ENCODE results near the gene SLX4IP. TPM values are rescaled to one million over a fixed set of nuclear protein-coding genes. Genes with fewer than 3 reads are reported as not detected.

SLX4IP gene
- total and polyA plus RNA-seq, 2 donors (not counting 1 experiment from before 2014, with no cell fraction given): 1.9 to 8.1 TPM

DNA sequence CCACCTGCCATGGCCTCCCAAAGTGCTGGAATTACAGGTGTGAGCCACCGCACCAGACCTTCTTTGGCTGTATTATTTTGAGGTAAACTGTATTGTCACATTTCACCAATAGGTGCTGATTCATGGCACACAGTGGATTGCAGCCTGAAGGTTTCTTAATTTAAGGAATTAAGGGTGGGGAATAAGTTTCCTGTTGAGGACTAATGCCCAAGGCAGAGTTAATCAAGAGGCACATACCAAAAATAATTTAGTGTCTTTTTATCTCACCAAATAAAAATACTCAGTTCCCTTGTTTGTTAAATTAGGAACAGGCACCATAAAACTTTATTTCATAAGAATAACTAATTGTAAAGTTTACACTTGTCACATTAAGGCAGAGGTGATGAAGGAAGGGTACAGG is 103.7 kb downstream of the SLX4IP start:
- peaks cover 7% of the 10 kb centered on the region for H3K4me1 ChIP-seq (ENCODE audit: control insufficient read depth, extremely low read depth, insufficient read depth, low read length)
- H3K79me2 ChIP-seq (ENCODE audit: control insufficient read depth, insufficient read depth, low read length): no peaks in the 10 kb centered on the region
- no peak overlapping the region for H3K9ac ChIP-seq (ENCODE audit: insufficient read depth, low read length)
- H2AFZ ChIP-seq (ENCODE audit: low read length): no peak overlapping the region
- no peak overlapping the region for H3K27ac ChIP-seq (ENCODE audit: insufficient read depth, low read length)
- DNase-seq (ENCODE audit: low read depth in 2 of 2): no peak
- no peak for TF ChIP-seq CTCF (conservative IDR thresholded peaks at IDR 0.05 in 1 of 2, IDR thresholded peaks at IDR 0.05 in 1 of 2; ENCODE audit: low read depth in 1 of 2, low read length in 2 of 2)
- H4K20me1 ChIP-seq (ENCODE audit: control insufficient read depth, extremely low read depth, insufficient read depth, low read length): no peaks in the 10 kb centered on the region
- H3K9me3 ChIP-seq (ENCODE audit: control insufficient read depth, insufficient read depth, low read depth, low read length): no peaks in the 10 kb centered on the region
- H3K27me3 ChIP-seq (ENCODE audit: control insufficient read depth, insufficient read depth, low read length): no peaks in the 10 kb centered on the region
- H3K4me3 ChIP-seq (replicated peaks in 1 of 4; ENCODE audit: control extremely low read depth in 1 of 4, insufficient read depth in 1 of 4, low read depth in 3 of 4, low read length in 4 of 4): no peak overlapping the region
- no peak overlapping the region for H3K4me2 ChIP-seq (ENCODE audit: extremely low read depth, insufficient read depth, low read length)
- no peaks in the 10 kb centered on the region for H3K36me3 ChIP-seq (ENCODE audit: control insufficient read depth, insufficient read depth, low read length)

DNA sequence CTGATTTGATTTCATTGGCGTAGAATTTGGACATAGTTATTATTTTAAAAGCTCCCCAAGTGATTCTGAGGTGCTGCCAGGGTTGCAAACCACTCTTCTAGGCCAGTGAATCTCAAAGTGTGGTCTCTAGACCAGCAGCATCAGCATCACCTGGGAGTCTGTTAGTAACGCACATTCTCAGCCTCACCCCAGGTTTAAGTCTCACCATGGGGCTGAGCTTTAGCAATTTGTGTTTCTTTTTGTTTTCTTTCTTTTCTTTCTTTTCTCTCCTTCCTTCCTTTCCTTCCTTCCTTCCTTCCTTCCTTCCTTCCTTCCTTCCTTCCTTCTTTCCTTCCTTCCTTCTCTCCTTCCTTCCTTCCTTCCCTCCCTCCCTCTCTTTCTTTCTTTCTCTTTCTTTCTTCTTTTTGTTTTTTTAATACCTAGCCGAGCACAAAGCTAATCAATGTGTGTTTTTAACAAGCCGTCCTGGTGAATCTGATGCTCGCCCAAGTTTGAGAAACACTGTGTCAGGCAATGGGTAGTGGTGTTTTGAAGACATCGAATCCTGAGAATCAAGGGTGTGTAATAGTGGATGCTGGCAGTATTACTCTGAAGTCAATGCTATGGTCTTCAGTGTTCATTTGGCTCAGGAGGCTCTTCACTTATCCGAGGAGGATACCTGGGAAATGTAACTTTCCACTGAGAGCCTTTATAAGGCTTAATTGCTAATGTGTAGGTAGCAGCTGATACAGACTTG is 104.9 kb downstream of the SLX4IP start:
- Histone ChIP-seq H3K4me2 (ENCODE audit: extremely low read depth, insufficient read depth, low read length) (no peak overlapping the region), H4K20me1 (ENCODE audit: control insufficient read depth, extremely low read depth, insufficient read depth, low read length) (no peaks in the 10 kb centered on the region), H3K4me1 (ENCODE audit: control insufficient read depth, extremely low read depth, insufficient read depth, low read length) (peaks cover 7% of the 10 kb centered on the region), H3K79me2 (ENCODE audit: control insufficient read depth, insufficient read depth, low read length) (no peaks in the 10 kb centered on the region), H2AFZ (ENCODE audit: low read length) (no peak overlapping the region), H3K27ac (ENCODE audit: insufficient read depth, low read length) (peak overlapping the region; percentile 62), H3K27me3 (ENCODE audit: control insufficient read depth, insufficient read depth, low read length) (no peaks in the 10 kb centered on the region), H3K9ac (ENCODE audit: insufficient read depth, low read length) (no peak overlapping the region), H3K4me3 (replicated peaks in 1 of 4; ENCODE audit: control extremely low read depth in 1 of 4, insufficient read depth in 1 of 4, low read depth in 3 of 4, low read length in 4 of 4) (no peak overlapping the region), H3K9me3 (ENCODE audit: control insufficient read depth, insufficient read depth, low read depth, low read length) (no peaks in the 10 kb centered on the region), H3K36me3 (ENCODE audit: control insufficient read depth, insufficient read depth, low read length) (no peaks in the 10 kb centered on the region)
- no peak for DNase-seq (ENCODE audit: low read depth in 2 of 2)
- TF ChIP-seq CTCF (conservative IDR thresholded peaks at IDR 0.05 in 1 of 2, IDR thresholded peaks at IDR 0.05 in 1 of 2; ENCODE audit: low read depth in 1 of 2, low read length in 2 of 2) (no peak), EZH2 (IDR thresholded peaks at IDR 0.05; ENCODE audit: low read length, missing control alignments) (no peak)

DNA sequence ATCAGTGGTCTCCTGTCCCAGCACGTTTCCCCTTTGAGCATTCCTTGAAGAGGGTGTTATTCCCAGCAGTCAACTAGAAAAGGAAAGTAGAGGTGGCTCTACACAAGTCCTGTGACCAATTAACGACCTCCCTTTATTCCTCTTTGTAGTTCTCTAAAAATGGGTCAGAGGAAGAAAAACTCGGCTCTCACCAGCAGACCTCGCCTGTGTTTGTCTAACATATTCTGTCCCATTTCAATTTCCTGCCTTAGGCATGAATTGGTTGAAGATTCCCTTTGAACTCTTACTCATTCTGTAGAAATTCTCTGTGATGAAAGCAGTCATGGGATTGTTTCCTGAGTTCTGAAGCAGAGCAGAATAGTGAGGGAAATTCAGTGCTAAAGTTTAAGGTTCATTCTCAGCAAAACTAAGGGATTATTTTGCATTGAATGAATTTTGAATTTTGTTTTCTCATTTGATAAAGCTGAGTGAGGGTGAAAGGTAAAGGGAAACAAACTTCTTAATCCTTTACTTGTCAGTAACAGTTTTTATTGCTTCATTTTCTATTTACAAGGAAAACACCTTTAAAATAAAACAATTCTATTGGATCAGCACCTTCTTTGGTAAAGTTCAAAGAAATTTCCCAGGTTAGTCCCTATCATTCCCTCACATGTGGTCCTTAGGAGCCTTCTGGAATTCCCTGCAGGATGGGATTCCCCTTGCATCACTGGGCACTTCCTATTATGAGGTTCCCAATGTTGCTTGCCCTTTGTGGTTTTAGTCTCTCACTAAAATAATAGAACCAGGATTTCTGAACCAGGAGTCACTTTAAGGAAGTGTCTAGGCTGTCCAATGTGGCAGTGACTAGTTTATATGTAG is 105.8 kb downstream of the SLX4IP start:
- TF ChIP-seq CTCF (conservative IDR thresholded peaks at IDR 0.05 in 1 of 2, IDR thresholded peaks at IDR 0.05 in 1 of 2; ENCODE audit: low read depth in 1 of 2, low read length in 2 of 2) (no peak), EZH2 (IDR thresholded peaks at IDR 0.05; ENCODE audit: low read length, missing control alignments) (no peak)
- Histone ChIP-seq H4K20me1 (ENCODE audit: control insufficient read depth, extremely low read depth, insufficient read depth, low read length) (no peaks in the 10 kb centered on the region), H3K4me1 (ENCODE audit: control insufficient read depth, extremely low read depth, insufficient read depth, low read length) (peaks cover 7% of the 10 kb centered on the region), H2AFZ (ENCODE audit: low read length) (no peak overlapping the region), H3K9me3 (ENCODE audit: control insufficient read depth, insufficient read depth, low read depth, low read length) (no peaks in the 10 kb centered on the region), H3K4me3 (replicated peaks in 1 of 4; ENCODE audit: control extremely low read depth in 1 of 4, insufficient read depth in 1 of 4, low read depth in 3 of 4, low read length in 4 of 4) (no peak overlapping the region), H3K36me3 (ENCODE audit: control insufficient read depth, insufficient read depth, low read length) (no peaks in the 10 kb centered on the region), H3K79me2 (ENCODE audit: control insufficient read depth, insufficient read depth, low read length) (no peaks in the 10 kb centered on the region), H3K4me2 (ENCODE audit: extremely low read depth, insufficient read depth, low read length) (peak overlapping the region; percentile 9), H3K27me3 (ENCODE audit: control insufficient read depth, insufficient read depth, low read length) (no peaks in the 10 kb centered on the region), H3K9ac (ENCODE audit: insufficient read depth, low read length) (no peak overlapping the region), H3K27ac (ENCODE audit: insufficient read depth, low read length) (peak overlapping the region; percentile 62)
- peak; percentile 92 for DNase-seq (ENCODE audit: low read depth in 2 of 2)
